Retinal pigment epithelial cell (primary cell): Measurements from ENCODE around the gene TTC9.

Experiments
- DNase-seq: peaks from one replicate; pipeline ENCODE4 v3.0.0-alpha.2; 2010; ENCODE audit warnings: low read depth
- H3K4me3 ChIP-seq: 2 replicates; pipeline ENCODE4 v1.5.1; 2011; ENCODE audit warnings: mild to moderate bottlenecking, low read length, control low read depth, moderate library complexity
- TF ChIP-seq, protein P1 (sequence below): conservative IDR thresholded peaks from 2 replicates; pipeline ENCODE4 v1.5.1; 2011; ENCODE audit warnings: low read depth, low read length, control low read depth, inconsistent platforms

The TTC9 gene

DNA sequence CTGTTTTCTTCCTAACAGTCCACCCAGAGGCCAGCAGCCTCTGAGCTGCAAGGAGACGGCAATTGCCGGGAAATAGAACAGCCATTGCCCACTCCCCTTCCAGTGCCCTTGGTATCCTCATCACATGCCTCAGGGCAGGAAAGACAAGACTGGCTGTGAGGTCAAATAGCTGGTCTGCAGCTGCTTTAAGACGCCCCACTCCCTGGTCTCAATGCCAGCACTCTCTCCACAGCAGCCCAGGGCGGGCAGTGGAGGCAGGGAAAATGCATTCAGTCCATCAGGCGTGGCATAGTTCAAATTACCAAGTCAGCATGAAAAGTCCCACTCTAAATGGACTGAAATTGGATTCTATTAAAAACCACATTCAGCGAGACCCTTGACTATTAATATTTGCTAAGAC lies 35.6 kb downstream of the TTC9 start:
- no peak for DNase-seq
- TF ChIP-seq, protein P1, sequence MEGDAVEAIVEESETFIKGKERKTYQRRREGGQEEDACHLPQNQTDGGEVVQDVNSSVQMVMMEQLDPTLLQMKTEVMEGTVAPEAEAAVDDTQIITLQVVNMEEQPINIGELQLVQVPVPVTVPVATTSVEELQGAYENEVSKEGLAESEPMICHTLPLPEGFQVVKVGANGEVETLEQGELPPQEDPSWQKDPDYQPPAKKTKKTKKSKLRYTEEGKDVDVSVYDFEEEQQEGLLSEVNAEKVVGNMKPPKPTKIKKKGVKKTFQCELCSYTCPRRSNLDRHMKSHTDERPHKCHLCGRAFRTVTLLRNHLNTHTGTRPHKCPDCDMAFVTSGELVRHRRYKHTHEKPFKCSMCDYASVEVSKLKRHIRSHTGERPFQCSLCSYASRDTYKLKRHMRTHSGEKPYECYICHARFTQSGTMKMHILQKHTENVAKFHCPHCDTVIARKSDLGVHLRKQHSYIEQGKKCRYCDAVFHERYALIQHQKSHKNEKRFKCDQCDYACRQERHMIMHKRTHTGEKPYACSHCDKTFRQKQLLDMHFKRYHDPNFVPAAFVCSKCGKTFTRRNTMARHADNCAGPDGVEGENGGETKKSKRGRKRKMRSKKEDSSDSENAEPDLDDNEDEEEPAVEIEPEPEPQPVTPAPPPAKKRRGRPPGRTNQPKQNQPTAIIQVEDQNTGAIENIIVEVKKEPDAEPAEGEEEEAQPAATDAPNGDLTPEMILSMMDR = no peak
- H3K4me3 ChIP-seq = no peak overlapping the region

DNA sequence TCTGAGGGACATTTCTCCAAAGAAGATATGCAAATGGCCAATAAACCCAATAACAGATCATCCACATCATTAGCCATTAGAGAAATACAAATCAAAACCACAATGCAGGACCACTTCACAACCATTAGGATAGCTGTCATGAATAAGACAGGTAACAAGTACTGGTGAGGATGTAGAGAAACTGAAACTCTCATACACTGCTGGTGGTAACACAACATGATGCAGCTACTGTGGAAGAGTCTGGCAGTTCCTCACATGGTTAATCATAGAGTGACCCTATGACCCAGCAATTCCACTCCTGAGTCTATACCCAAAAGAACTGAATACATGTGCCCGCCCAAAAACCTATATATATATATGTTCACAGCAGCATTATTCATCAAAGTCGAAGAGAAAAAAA lies 39.0 kb downstream of the TTC9 start:
- no peak overlapping the region for H3K4me3 ChIP-seq
- no peak for DNase-seq
- TF ChIP-seq, protein P1 = no peak

DNA sequence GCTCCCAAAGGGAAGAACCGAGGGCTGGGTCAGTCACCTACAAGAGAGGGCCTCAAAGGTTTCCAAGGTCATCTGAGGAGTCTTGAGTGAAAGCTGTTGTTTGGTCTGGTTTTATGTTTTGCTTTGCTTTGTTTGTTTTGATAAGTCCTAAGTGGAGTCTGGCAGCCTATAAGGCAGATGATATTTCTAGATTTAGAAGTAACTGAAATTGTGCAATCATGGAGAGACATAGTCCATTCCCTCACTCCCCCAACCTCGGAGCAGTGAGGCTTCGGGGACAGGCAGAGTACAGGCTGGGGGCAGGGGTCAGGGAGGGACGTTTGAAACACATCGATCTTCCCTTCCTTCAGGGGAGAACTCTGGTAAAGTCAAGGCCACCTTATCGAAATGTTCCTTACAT lies 42.3 kb downstream of the TTC9 start:
- H3K4me3 ChIP-seq = no peak overlapping the region
- DNase-seq = no peak
- TF ChIP-seq, protein P1 = no peak

DNA sequence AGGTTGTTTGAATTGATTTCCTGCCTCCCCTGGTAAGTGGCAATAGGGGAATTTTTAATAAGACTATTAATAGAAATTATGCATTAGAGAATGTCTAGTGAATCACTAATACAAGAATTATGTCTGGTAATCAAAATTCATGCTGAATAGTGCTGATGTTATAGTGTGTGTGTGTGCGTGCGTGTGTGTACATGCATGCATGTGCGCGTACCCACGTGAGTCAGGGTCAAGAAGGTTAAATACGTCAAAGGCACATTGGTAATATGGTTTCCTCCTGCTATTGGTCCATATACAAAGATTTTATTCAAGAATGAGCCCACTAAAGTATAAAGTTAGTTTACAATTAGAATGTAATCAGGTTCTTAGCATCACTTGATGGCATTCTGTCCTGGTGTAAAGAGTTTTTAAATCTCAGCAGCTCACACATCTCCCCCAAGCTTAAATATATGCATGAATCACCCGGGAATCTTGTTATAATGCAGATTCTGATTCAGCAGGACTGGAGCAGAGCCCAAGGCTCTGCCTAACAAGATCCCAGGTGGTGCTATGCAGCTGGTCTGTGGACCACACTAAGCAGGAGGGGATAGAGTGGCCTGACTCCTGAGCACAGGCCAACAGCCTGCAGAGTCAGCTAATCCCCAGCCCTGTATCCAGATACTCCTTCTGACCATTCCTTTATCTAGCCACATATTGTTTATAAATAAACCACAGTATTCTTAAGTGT lies 43.9 kb downstream of the TTC9 start:
- H3K4me3 ChIP-seq = no peak overlapping the region
- TF ChIP-seq, protein P1 = no peak
- DNase-seq = peak; percentile 72

DNA sequence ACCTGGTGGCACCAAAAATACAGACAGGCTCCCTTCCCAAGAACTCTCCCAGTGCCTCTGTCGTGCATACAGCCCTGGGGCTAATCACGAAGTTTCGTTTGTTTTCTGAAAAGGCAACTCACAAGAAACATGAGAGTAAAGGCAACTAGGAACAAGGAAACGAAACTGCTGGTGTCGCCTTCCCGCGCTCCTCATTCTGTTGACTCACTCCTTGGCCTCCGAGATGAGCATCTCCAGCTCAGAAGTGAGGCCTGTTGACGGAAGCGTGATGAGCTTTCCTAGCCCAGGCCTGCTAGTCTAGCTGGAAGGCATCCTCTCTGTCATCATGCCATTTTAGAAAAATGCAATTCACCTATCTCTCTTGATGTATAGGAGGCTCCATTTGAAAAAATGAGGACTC lies 50.5 kb downstream of the TTC9 start:
- DNase-seq = no peak
- no peak overlapping the region for H3K4me3 ChIP-seq
- TF ChIP-seq, protein P1 = no peak

DNA sequence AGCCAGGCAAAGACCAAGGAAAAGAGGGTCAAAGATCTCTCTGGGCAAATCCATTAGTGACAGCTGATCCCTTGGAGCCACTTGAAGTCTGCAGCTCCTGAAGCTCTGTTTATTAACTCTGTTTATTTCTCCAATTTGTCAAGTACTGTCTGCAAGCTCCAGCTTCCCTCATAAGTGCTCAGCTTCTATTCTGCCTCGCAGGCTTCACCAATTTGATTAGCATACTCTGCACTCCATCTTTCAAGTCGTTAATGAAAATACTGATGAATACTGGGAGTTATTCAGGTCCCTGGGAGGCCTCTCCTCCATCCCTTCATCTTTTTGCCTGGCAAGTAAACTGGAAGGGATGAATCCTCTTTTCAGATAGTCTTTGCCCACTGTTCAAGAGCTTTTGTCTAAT lies 54.3 kb downstream of the TTC9 start:
- no peak for DNase-seq
- TF ChIP-seq, protein P1 = no peak
- H3K4me3 ChIP-seq = no peak overlapping the region

DNA sequence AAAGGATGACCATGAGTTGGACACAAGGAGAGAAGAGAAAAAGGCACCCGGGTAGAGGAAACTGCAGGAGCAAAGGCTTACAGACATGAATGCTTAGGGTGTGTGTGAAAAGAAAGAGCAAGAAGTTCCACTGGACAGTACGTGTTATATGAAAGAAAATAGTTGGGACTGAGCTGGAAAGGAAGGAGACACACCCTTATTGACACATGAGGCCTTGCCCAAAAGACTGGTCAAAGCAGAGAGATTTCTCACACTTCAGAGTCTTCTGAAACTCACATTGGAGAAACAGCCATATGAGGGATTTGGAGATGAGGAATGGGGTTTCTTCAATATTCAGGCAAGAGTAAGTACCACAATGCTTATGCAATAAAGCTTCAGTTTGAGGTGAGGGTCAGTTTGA lies 56.0 kb downstream of the TTC9 start:
- no peak overlapping the region for H3K4me3 ChIP-seq
- TF ChIP-seq, protein P1 = no peak
- no peak for DNase-seq
